PC-3 (cell line): ENCODE data around the gene TRIM23.

Experiments used
- EZH2phosphoT487 ChIP-seq: fragments of 300-600 bp; sonication (generic); IDR thresholded peaks from 2 replicates; pipeline ENCODE4 v1.6.1; 2018; ENCODE audit warnings: mild to moderate bottlenecking, antibody characterized with exemption, low read length, borderline replicate concordance
- TF ChIP-seq, protein P1 (sequence below): fragments of 300-600 bp; sonication (generic); conservative IDR thresholded peaks from 2 replicates; pipeline ENCODE4 v1.5.1; 2017; ENCODE audit warnings: antibody characterized with exemption, low read depth, mild to moderate bottlenecking, low read length

DNA sequence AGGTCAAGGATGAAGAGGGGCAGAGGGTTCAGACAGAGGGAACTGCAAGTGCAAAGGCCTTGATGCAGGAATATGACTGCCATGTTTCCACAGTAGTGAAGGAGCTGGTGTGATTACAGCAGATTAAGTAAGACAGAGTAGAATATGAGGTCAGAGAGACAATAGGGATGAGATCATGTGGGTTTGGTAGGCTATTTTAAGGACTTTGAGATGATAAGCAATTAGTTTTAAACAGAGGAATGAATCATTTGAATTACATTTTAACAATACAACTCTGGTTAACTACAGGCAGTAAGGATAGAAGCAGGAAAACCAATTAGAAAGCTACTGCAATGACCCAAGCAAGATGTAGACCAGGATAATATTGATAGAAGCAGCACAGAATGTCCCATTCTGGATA, 68.8 kb downstream of the TRIM23 start:
- TF ChIP-seq, protein P1, sequence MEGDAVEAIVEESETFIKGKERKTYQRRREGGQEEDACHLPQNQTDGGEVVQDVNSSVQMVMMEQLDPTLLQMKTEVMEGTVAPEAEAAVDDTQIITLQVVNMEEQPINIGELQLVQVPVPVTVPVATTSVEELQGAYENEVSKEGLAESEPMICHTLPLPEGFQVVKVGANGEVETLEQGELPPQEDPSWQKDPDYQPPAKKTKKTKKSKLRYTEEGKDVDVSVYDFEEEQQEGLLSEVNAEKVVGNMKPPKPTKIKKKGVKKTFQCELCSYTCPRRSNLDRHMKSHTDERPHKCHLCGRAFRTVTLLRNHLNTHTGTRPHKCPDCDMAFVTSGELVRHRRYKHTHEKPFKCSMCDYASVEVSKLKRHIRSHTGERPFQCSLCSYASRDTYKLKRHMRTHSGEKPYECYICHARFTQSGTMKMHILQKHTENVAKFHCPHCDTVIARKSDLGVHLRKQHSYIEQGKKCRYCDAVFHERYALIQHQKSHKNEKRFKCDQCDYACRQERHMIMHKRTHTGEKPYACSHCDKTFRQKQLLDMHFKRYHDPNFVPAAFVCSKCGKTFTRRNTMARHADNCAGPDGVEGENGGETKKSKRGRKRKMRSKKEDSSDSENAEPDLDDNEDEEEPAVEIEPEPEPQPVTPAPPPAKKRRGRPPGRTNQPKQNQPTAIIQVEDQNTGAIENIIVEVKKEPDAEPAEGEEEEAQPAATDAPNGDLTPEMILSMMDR: no peak
- no peak for TF ChIP-seq EZH2phosphoT487
